Measurements from ENCODE around the gene FYN. TPM values are rescaled to one million over a fixed set of nuclear protein-coding genes. Genes with fewer than 3 reads are reported as not detected.

Gene FYN
- polyA plus RNA-seq, 1 donor (not counting 4 experiments of a cell fraction or from before 2014, with no cell fraction given) = 24.7 TPM

DNA sequence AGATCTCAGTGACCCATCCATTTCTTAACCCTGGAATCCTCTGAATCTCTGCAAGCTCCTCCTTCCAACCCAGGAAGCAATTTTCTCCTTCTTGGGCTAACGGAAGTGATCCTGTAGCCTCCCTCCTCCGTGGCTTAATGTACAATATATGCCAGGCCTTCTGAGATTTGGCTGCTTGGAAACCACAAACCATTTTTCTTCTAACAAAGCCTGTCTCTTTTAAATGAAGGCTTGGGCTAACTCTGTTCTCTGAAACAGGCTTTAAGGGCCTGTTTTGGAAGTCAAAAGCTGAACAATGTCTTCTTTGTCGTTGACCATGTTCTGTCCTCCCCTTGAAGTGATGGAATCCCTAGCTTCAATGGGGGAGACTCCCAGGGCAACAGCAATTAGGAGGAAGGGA is 14.9 kb downstream of the FYN start:
- Histone ChIP-seq H3K4me1 (ENCODE audit: control insufficient read depth, extremely low read depth, insufficient read depth, low read length) (no peaks in the 10 kb centered on the region), H4K20me1 (ENCODE audit: control insufficient read depth, extremely low read depth, insufficient read depth, low read length) (no peaks in the 10 kb centered on the region), H3K79me2 (ENCODE audit: control insufficient read depth, insufficient read depth, low read length) (peaks cover 20% of the 10 kb centered on the region), H2AFZ (ENCODE audit: control insufficient read depth, low read length) (no peak overlapping the region), H3K27ac (ENCODE audit: control insufficient read depth, insufficient read depth, low read length) (no peak overlapping the region), H3K9me1 (ENCODE audit: control insufficient read depth, extremely low read depth, insufficient read depth, low read length) (no peaks in the 10 kb centered on the region), H3K9me3 (ENCODE audit: control insufficient read depth, low read depth, low read length) (no peaks in the 10 kb centered on the region), H3K9ac (ENCODE audit: control insufficient read depth, extremely low read depth, insufficient read depth, low read length) (no peak overlapping the region), H3K36me3 (ENCODE audit: control insufficient read depth in 2 of 2, extremely low read depth in 1 of 2, insufficient read depth in 2 of 2, low read length in 2 of 2) (peaks cover 0 to 1% of the 10 kb centered on the region in 2 experiments), H3K4me2 (ENCODE audit: control insufficient read depth, extremely low read depth, insufficient read depth, low read depth, low read length) (no peak overlapping the region), H3K27me3 (ENCODE audit: control insufficient read depth, extremely low read depth, insufficient read depth, low read length) (no peaks in the 10 kb centered on the region), H3K4me3 (ENCODE audit: control insufficient read depth in 2 of 3, extremely low read depth in 1 of 3, insufficient read depth in 2 of 3, low read depth in 1 of 3, low read length in 3 of 3) (no peak overlapping the region)
- no peak for FAIRE-seq
- DNase-seq (ENCODE audit: low read depth, low spot score) = no peak
- dilution Hi-C loops (cut with MboI; ENCODE audit: extremely low pct_ligation_motif_present, low sequenced_read_pairs) = no loop called here
- TF ChIP-seq EZH2 (IDR thresholded peaks at IDR 0.05; ENCODE audit: low read length) = no peak
- TF ChIP-seq, protein P1, sequence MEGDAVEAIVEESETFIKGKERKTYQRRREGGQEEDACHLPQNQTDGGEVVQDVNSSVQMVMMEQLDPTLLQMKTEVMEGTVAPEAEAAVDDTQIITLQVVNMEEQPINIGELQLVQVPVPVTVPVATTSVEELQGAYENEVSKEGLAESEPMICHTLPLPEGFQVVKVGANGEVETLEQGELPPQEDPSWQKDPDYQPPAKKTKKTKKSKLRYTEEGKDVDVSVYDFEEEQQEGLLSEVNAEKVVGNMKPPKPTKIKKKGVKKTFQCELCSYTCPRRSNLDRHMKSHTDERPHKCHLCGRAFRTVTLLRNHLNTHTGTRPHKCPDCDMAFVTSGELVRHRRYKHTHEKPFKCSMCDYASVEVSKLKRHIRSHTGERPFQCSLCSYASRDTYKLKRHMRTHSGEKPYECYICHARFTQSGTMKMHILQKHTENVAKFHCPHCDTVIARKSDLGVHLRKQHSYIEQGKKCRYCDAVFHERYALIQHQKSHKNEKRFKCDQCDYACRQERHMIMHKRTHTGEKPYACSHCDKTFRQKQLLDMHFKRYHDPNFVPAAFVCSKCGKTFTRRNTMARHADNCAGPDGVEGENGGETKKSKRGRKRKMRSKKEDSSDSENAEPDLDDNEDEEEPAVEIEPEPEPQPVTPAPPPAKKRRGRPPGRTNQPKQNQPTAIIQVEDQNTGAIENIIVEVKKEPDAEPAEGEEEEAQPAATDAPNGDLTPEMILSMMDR (optimal IDR thresholded peaks at IDR 0.05 in 1 of 3, IDR thresholded peaks at IDR 0.05 in 1 of 3, conservative IDR thresholded peaks at IDR 0.05 in 1 of 3; ENCODE audit: extremely low read depth in 1 of 3, insufficient read depth in 2 of 3, low read length in 3 of 3) = no peak

DNA sequence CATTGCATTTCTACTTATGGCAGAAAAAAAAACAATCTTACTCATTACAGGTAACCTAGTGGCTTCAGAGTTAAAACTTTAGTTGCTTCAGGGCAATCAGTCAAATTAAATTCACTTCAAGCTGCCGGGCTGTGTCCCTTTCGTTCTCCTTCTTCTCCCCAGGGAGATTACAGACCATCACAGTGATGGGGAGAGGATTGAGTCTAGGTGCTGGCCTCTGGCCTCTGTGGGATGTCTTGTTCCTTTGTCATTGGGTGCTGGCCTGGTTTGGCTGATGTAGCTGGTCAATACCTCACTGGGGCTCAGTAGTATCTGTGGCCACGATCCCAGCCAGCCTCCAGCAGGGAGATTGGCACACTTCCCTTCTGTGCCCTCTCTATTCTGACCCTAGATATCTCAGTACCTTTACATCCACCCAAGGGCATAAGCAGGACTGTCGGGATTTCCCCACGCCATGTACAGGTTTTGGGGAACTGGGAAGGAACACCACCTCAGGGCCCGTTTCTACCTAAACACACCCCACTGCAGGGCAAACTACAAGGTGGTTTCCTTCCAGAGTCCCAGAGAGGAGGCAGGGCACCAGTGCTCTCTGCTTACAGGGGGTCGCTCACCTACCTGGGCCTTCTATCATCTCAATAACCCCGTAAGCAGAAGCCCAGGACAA is 15.4 kb downstream of the FYN start:
- no peaks in the 10 kb centered on the region for H4K20me1 ChIP-seq (ENCODE audit: control insufficient read depth, extremely low read depth, insufficient read depth, low read length)
- DNase-seq (ENCODE audit: low read depth, low spot score) = no peak
- TF ChIP-seq, protein P1 (optimal IDR thresholded peaks at IDR 0.05 in 1 of 3, IDR thresholded peaks at IDR 0.05 in 1 of 3, conservative IDR thresholded peaks at IDR 0.05 in 1 of 3; ENCODE audit: extremely low read depth in 1 of 3, insufficient read depth in 2 of 3, low read length in 3 of 3) = no peak
- TF ChIP-seq EZH2 (IDR thresholded peaks at IDR 0.05; ENCODE audit: low read length) = no peak
- no peak overlapping the region for H2AFZ ChIP-seq (ENCODE audit: control insufficient read depth, low read length)
- H3K4me2 ChIP-seq (ENCODE audit: control insufficient read depth, extremely low read depth, insufficient read depth, low read depth, low read length) = no peak overlapping the region
- dilution Hi-C loops (cut with MboI; ENCODE audit: extremely low pct_ligation_motif_present, low sequenced_read_pairs) = no loop called here
- H3K9me1 ChIP-seq (ENCODE audit: control insufficient read depth, extremely low read depth, insufficient read depth, low read length) = no peaks in the 10 kb centered on the region
- H3K9ac ChIP-seq (ENCODE audit: control insufficient read depth, extremely low read depth, insufficient read depth, low read length) = no peak overlapping the region
- H3K9me3 ChIP-seq (ENCODE audit: control insufficient read depth, low read depth, low read length) = no peaks in the 10 kb centered on the region
- H3K27me3 ChIP-seq (ENCODE audit: control insufficient read depth, extremely low read depth, insufficient read depth, low read length) = no peaks in the 10 kb centered on the region
- H3K36me3 ChIP-seq (ENCODE audit: control insufficient read depth in 2 of 2, extremely low read depth in 1 of 2, insufficient read depth in 2 of 2, low read length in 2 of 2) = peaks cover 0 to 1% of the 10 kb centered on the region in 2 experiments
- no peak overlapping the region for H3K4me3 ChIP-seq (ENCODE audit: control insufficient read depth in 2 of 3, extremely low read depth in 1 of 3, insufficient read depth in 2 of 3, low read depth in 1 of 3, low read length in 3 of 3)
- FAIRE-seq = no peak
- H3K79me2 ChIP-seq (ENCODE audit: control insufficient read depth, insufficient read depth, low read length) = peaks cover 19% of the 10 kb centered on the region
- no peaks in the 10 kb centered on the region for H3K4me1 ChIP-seq (ENCODE audit: control insufficient read depth, extremely low read depth, insufficient read depth, low read length)
- H3K27ac ChIP-seq (ENCODE audit: control insufficient read depth, insufficient read depth, low read length) = no peak overlapping the region
